Measurements from ENCODE around the gene SOX5.

DNA sequence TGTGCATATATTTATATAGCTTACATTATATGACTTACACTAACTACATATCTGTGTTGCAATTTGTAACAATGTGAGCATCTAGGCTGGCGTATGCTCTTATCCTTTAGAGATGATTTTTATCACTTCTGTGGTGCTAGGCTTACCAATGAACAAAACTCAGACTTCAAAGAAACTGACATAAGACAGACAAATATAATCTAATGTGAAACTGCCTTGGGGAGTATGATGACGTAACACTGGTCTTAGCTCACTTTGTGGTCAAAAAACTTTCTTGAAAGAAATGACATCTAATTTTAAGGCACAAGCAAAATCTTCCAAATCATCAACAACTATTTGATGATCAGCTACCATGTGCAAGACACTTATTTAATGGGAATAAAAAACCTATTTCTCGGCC, 50.0 kb downstream of the SOX5 start:
- TF ChIP-seq FOXM1 (IDR thresholded peaks at IDR 0.05; ENCODE audit: borderline replicate concordance) (no peak), ZNF384 (IDR thresholded peaks at IDR 0.05) (no peak), ARNT (IDR thresholded peaks at IDR 0.05) (no peak), FOXA1 (IDR thresholded peaks at IDR 0.05) (no peak), SUZ12 (IDR thresholded peaks at IDR 0.05) (no peak), CTBP1 (IDR thresholded peaks at IDR 0.05; ENCODE audit: borderline replicate concordance) (no peak), TARDBP (IDR thresholded peaks at IDR 0.05) (no peak), FOXK2 (IDR thresholded peaks at IDR 0.05) (no peak), SP1 (IDR thresholded peaks at IDR 0.05) (no peak), NFRKB (IDR thresholded peaks at IDR 0.05) (no peak), HDGF (IDR thresholded peaks at IDR 0.05; ENCODE audit: borderline replicate concordance) (no peak), ELF4 (IDR thresholded peaks at IDR 0.05) (no peak), LEF1 (IDR thresholded peaks at IDR 0.05; ENCODE audit: borderline replicate concordance) (no peak)
